WI38 (cell line): ENCODE results near the gene TP63.

Experiments
- H3K4me3 ChIP-seq: 2 replicates; pipeline ENCODE4 v1.5.1; 2011; ENCODE audit warnings: low read depth, mild to moderate bottlenecking, control low read depth, low read length
- TF ChIP-seq, protein P1 (sequence below): IDR thresholded peaks from 2 replicates; pipeline ENCODE4 v1.5.1; 2012; ENCODE audit warnings: low read depth, mild to moderate bottlenecking, control low read depth, low read length

Gene TP63

DNA sequence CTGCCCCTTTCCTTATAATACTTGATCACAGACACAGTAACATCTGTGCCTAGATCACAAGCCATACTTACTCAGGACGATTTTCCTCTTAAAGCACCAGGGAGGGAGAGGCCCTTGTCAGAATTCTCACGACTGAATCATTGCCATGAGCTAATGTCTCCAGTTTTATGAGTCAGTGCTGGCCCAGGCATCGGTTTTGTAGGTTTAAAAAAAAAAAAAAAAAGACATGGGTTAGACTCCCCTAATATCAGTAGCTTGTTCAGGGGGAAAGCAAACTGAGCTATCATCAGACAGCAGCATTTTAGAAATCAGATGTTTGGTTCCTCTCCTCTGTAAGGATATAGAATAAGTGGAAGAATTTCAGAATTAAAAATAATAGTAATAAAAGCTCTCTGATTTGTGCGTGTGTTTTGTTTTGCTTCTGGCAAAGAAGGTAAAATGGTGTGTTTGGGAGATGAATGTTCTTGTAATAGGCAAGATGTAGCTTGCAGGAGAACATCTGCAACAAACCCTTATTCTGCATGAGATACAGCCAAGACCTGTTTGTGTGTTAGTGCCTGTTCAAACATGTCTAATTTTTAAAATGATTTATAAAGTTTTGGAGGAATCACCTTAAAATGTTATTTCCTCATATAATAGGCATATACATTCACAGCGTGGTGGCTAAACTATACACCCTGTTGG lies 193.6 kb downstream of the TP63 start:
- H3K4me3 ChIP-seq, result no peak overlapping the region
- TF ChIP-seq, protein P1, sequence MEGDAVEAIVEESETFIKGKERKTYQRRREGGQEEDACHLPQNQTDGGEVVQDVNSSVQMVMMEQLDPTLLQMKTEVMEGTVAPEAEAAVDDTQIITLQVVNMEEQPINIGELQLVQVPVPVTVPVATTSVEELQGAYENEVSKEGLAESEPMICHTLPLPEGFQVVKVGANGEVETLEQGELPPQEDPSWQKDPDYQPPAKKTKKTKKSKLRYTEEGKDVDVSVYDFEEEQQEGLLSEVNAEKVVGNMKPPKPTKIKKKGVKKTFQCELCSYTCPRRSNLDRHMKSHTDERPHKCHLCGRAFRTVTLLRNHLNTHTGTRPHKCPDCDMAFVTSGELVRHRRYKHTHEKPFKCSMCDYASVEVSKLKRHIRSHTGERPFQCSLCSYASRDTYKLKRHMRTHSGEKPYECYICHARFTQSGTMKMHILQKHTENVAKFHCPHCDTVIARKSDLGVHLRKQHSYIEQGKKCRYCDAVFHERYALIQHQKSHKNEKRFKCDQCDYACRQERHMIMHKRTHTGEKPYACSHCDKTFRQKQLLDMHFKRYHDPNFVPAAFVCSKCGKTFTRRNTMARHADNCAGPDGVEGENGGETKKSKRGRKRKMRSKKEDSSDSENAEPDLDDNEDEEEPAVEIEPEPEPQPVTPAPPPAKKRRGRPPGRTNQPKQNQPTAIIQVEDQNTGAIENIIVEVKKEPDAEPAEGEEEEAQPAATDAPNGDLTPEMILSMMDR, result no peak

DNA sequence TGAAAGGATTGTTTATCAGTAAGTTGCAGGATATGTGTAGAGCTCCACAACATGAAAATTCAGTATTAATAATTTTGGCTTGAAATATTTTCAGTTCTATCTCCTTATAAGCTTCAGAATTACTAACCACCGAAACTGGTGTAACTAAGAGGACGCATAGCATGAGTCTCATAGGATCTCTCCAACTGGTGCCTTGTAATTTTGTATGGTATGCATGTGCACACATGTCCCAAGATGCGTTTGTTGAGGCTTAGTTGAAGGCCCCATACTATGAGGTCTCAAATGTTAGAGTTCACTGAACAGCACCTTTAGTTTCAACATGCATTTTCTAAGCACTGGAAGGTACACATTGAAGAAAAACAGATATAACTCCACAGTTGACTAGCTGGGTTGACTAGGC lies 195.4 kb downstream of the TP63 start:
- H3K4me3 ChIP-seq, result no peak overlapping the region
- TF ChIP-seq, protein P1, result no peak

DNA sequence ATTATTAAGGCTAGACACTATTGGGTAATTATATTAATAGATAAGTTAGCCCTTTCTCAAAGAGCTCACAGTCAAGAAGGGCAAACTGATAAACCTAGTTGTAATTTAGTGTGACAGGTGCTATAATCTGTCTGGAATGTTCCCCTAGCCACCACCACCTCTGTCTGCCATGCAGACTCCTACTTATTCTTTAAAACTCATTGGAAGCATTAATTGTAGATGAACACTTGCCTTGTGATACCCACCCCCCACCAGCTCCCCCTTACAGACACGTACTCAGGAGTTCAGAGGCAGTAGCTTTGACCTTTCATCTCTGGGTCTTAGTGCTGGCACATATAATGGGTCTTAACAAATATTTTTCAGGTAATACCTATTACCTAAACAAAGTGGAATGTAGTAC lies 195.9 kb downstream of the TP63 start:
- TF ChIP-seq, protein P1, result no peak
- H3K4me3 ChIP-seq, result no peak overlapping the region

DNA sequence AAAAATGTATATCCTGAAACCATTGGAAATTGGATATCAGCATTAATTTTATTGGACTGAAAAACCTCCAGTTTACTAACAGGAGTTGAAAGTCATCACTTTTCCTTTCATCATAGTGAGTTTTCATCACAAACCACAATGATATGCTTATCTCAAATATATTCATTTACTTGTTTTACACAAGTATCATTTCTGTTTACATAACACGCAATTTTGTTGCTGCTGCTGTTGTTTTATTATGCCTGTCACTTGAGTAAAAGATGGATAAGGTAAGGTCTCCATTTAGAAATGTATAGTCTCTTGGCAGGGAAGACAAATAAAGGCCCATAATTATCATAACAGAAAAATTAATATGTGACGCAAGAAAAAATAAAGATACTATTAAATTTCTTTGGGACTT lies 199.2 kb downstream of the TP63 start:
- TF ChIP-seq, protein P1, result no peak
- no peak overlapping the region for H3K4me3 ChIP-seq

DNA sequence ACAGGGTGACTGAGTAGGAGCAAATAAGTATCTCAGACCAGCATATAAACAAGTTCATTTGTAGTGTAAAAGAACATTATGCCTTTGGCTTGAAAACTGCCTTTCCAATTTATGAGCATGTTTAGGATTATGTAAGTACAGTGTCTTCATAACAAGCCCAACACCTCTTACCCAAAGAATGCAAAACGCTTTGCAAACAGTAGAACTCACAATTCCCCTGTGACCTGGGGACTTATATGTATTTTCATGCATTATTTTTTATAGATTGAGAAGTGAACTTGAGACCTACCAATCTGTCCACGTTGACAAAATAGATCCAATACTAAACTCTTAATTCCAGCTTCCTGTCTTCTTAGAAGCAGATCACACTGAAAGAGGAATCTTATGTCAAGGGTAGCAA lies 202.1 kb downstream of the TP63 start:
- TF ChIP-seq, protein P1, result no peak

DNA sequence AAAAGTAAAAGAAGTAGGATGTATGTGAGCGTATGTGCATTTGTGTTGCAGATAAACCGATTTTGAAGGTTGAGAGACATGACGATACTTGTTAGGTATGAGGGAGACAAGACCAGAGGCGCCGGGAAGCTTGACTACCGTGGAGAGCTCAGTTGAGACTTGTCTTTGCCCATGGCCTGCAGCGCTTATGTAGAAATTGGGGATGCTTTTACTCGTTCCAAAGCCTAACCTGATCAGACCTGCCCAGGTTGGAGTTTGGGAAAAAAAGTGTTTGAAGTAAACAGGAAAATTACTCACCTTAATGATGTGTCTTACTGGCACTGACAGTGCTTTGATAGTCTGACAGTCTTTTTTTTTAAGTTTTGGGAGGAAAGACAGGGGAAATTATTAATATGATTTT lies 202.8 kb downstream of the TP63 start:
- TF ChIP-seq, protein P1, result no peak

More for the DNA sequence above, 202.1 kb downstream of the TP63 start:
- no peak overlapping the region for H3K4me3 ChIP-seq

DNA sequence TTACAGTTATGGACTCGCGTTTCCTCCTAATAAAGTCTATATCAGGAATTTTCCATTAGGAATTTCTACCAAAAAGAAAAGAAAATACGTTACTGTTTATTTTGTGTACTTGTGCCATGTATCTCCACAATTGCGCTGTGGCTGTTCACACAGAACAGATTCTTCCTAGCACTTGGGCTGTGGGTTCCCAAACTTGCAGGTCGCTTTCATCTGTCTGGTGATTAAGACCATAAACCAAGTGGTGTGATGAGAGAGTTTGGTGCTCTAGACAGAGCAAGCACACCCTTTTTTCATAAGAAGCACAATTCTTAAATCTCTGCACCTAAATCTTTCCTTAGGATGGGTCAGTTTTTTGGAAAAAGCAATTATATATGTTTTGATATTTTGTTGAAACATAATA lies 203.3 kb downstream of the TP63 start:
- TF ChIP-seq, protein P1, result no peak
- no peak overlapping the region for H3K4me3 ChIP-seq

More for the DNA sequence above, 202.8 kb downstream of the TP63 start:
- H3K4me3 ChIP-seq, result no peak overlapping the region
